PC-3 (cell line): ENCODE measurements around the gene CPD. TPM values are rescaled to one million over a fixed set of nuclear protein-coding genes. Genes with fewer than 3 reads are reported as not detected.

ENCODE experiments used
- ATAC-seq: fragments of 200-7000 bp; cut with Tn5 transposase; 2 replicates; pipeline ENCODE4 v1.9.1; 2020; ENCODE audit warnings: mild to moderate bottlenecking, moderate library complexity
- BruUV-seq: library from RNA; stranded (reverse); fragments of 400-500 nt; replicated peaks from 2 replicates; lab custom pipeline; 2021; lab: Mats Ljungman, UMichigan
- CTCF ChIA-PET: fragments of 300-600 bp; sonication (Branson Sonifier 250); formaldehyde crosslinking; loops from one replicate; lab custom pipeline; 2022; ENCODE audit warnings: antibody characterized with exemption; lab: Charles Lee
- POLR2A ChIA-PET: fragments of 300-600 bp; sonication (Branson Sonifier 250); formaldehyde crosslinking; loops from one replicate; lab custom pipeline; 2022; ENCODE audit warnings: antibody characterized with exemption; ENCODE audit not compliant: unreplicated experiment; lab: Charles Lee
- DNase-seq: peaks from one replicate; pipeline ENCODE4 v3.0.0-alpha.2; 2015
- H2AFZ ChIP-seq: fragments of 300-600 bp; sonication (generic); 2 replicates; pipeline ENCODE4 v1.6.0; 2016; ENCODE audit warnings: antibody characterized with exemption, low read length
- H3F3A ChIP-seq: fragments of 300-600 bp; sonication (generic); one replicate; pipeline ENCODE4 v1.6.0; 2017; ENCODE audit warnings: antibody characterized with exemption, low read length, control low read depth, mild to moderate bottlenecking; ENCODE audit not compliant: unreplicated experiment
- H3K27ac ChIP-seq: fragments of 300-600 bp; sonication (generic); 2 replicates; pipeline ENCODE4 v1.5.1; 2016; ENCODE audit warnings: mild to moderate bottlenecking, low read length
- H3K27me3 ChIP-seq: fragments of 300-600 bp; sonication (generic); 2 replicates; pipeline ENCODE4 v1.6.1; 2016; ENCODE audit warnings: low read length, mixed read lengths
- H3K36me3 ChIP-seq: fragments of 300-600 bp; sonication (generic); 2 replicates; pipeline ENCODE4 v1.6.1; 2016; ENCODE audit warnings: low read depth, mixed run types, low read length, mixed read lengths
- H3K4me1 ChIP-seq: fragments of 300-600 bp; sonication (generic); 2 replicates; pipeline ENCODE4 v1.5.1; 2016; ENCODE audit warnings: low read length; ENCODE audit not compliant: insufficient read depth
- H3K4me2 ChIP-seq: fragments of 300-600 bp; sonication (generic); 2 replicates; pipeline ENCODE4 v1.6.0; 2016; ENCODE audit warnings: low read length
- H3K4me3 ChIP-seq: fragments of 300-600 bp; sonication (generic); 2 replicates; pipeline ENCODE4 v1.5.1; 2016; ENCODE audit warnings: mild to moderate bottlenecking, low read length, mixed read lengths
- H3K79me2 ChIP-seq: fragments of 300-600 bp; sonication (generic); 2 replicates; pipeline ENCODE4 v1.6.1; 2017; ENCODE audit warnings: low read length, mixed read lengths
- H3K9ac ChIP-seq: fragments of 300-600 bp; sonication (generic); 2 replicates; pipeline ENCODE4 v1.6.0; 2016; ENCODE audit warnings: mild to moderate bottlenecking, low read length
- H3K9me2 ChIP-seq: fragments of 300-600 bp; sonication (generic); replicated peaks from 2 replicates; pipeline ENCODE4 v1.6.1; 2016; ENCODE audit warnings: mixed run types, low read length, mixed read lengths
- H3K9me3 ChIP-seq: fragments of 300-600 bp; sonication (generic); 2 replicates; pipeline ENCODE4 v1.6.1; 2016; ENCODE audit warnings: low read length, mixed read lengths
- H4K20me1 ChIP-seq: fragments of 300-600 bp; sonication (generic); 2 replicates; pipeline ENCODE4 v1.6.1; 2016; ENCODE audit warnings: low read length, mixed read lengths
- EZH2 ChIP-seq: fragments of 300-600 bp; sonication (generic); IDR thresholded peaks from one replicate; pipeline ENCODE4 v1.6.1; 2017; ENCODE audit warnings: antibody characterized with exemption, mild to moderate bottlenecking, low read length; ENCODE audit not compliant: unreplicated experiment
- EZH2phosphoT487 ChIP-seq: fragments of 300-600 bp; sonication (generic); IDR thresholded peaks from 2 replicates; pipeline ENCODE4 v1.6.1; 2018; ENCODE audit warnings: mild to moderate bottlenecking, antibody characterized with exemption, low read length, borderline replicate concordance
- intact Hi-C: fragments of 100-400 bp; cut with micrococcal nuclease; formaldehyde crosslinking; loops from 2 replicates; pipeline ENCODE4 v1.9.0; 2023
- total RNA-seq: library from RNA; depleted of rRNA; stranded (reverse); fragments of >200 nt; gene quantifications from 2 replicates; pipeline ENCODE4 v1.2.3, GENCODE V29; 2014
- TF ChIP-seq, protein P1 (sequence below): fragments of 300-600 bp; sonication (generic); conservative IDR thresholded peaks from 2 replicates; pipeline ENCODE4 v1.5.1; 2017; ENCODE audit warnings: antibody characterized with exemption, low read depth, mild to moderate bottlenecking, low read length

Gene CPD
- total RNA-seq, 1 experiment from 2014 or later = 30.9 TPM

DNA sequence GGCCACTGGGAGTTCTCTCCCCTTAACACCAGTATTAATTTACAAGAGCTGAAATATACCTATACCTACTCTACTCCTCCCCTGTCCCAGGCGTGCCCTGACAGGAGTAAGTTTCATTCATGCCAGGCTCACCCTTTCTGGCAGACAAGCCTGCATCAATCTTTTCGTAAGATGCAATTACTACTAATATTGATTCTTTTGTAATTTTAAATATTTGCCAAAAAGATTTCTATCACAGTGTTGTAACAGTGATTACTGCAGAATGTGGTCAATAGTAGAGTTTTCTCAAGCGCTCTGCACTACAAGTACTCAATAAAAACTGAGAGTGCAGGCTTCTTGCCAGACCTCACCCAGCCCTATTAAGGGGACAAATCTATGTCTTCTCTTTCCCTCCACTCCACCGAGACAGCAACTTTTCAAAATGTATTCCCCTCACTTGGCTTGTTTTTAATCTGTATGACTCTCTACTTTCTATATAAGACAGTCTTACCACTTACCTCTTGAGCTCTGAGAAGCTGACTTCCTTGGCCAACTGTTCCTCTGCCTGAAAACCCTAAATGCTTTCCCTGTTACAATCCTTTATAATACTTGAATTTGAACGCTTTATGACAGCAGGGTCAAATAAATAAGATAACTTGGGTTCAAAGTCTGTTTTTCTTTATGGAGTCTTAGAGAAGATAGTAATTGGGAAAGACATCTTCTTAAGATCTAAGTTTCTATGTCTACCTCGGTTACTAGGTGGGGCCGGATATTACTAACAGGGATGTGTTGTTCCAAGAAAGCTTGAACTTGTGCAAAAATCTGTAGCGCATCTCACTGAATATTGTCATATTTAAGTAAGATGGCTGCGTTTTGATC, 45.0 kb upstream of the CPD start, which contains the start of gene TMIGD1:
TMIGD1 (minus strand) TSS at position 555 of the 858 bp plus-strand sequence. CDS start 1,924 bp downstream, outside the sequence.
- Histone ChIP-seq H3K27ac (no peak within 1 kb of the TSS), H3K79me2 (no peaks in the 10 kb centered on the region), H3K9me2 (no peaks in the 10 kb centered on the region), H3K9ac (no peak within 1 kb of the TSS), H3K27me3 (no peaks in the 10 kb centered on the region), H3K4me3 (no peak within 1 kb of the TSS), H2AFZ (no peak within 1 kb of the TSS), H3F3A (no peaks in the 10 kb centered on the region), H4K20me1 (no peaks in the 10 kb centered on the region), H3K4me1 (peaks cover 8% of the 10 kb centered on the region), H3K9me3 (no peaks in the 10 kb centered on the region), H3K36me3 (no peaks in the 10 kb centered on the region; the same call in 1 of the 2 replicates), H3K4me2 (no peak within 1 kb of the TSS)
- DNase-seq (no peak), ATAC-seq (no peak)
- ChIA-PET POLR2A (no interaction called here), CTCF (no interaction called here)
- intact Hi-C loops = no loop called here
- BruUV-seq = no TSS peak
- TF ChIP-seq, protein P1, sequence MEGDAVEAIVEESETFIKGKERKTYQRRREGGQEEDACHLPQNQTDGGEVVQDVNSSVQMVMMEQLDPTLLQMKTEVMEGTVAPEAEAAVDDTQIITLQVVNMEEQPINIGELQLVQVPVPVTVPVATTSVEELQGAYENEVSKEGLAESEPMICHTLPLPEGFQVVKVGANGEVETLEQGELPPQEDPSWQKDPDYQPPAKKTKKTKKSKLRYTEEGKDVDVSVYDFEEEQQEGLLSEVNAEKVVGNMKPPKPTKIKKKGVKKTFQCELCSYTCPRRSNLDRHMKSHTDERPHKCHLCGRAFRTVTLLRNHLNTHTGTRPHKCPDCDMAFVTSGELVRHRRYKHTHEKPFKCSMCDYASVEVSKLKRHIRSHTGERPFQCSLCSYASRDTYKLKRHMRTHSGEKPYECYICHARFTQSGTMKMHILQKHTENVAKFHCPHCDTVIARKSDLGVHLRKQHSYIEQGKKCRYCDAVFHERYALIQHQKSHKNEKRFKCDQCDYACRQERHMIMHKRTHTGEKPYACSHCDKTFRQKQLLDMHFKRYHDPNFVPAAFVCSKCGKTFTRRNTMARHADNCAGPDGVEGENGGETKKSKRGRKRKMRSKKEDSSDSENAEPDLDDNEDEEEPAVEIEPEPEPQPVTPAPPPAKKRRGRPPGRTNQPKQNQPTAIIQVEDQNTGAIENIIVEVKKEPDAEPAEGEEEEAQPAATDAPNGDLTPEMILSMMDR = no peak
- no peak for TF ChIP-seq EZH2
- TF ChIP-seq EZH2phosphoT487 = no peak

DNA sequence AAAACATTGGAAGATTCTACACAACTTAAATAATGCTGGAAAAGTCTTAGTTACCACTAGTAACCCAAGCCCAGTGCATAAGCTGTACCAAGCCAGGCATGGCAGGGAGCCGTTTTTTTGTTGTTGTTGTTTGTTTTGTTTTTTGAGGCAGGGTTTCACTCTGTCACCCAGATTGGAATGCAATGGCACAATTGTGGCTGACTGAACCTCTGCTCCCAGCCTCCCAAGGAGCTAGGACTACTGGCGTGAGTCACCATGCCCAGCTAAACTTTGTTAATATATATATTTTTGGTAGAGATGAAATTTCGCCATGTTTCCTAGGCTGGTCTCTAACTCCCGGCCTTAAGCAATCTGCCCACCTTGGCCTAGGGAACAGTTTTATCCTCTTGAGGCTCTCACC, 44.3 kb upstream of the CPD start:
- no peak overlapping the region for H2AFZ ChIP-seq
- no peaks in the 10 kb centered on the region for H3K9me3 ChIP-seq
- no TSS peak for BruUV-seq
- H3K9ac ChIP-seq = no peak overlapping the region
- TF ChIP-seq, protein P1 = no peak
- TF ChIP-seq EZH2 = no peak
- no peak for TF ChIP-seq EZH2phosphoT487
- H3K4me3 ChIP-seq = no peak overlapping the region
- DNase-seq = no peak
- ATAC-seq = no peak
- H3K4me2 ChIP-seq = no peak overlapping the region
- no peaks in the 10 kb centered on the region for H3K27me3 ChIP-seq
- H3K36me3 ChIP-seq = no peaks in the 10 kb centered on the region; the same call in 1 of the 2 replicates
- intact Hi-C loops = no loop called here
- H3K4me1 ChIP-seq = peaks cover 8% of the 10 kb centered on the region
- no peaks in the 10 kb centered on the region for H3K79me2 ChIP-seq
- no peaks in the 10 kb centered on the region for H4K20me1 ChIP-seq
- no peak overlapping the region for H3K27ac ChIP-seq
- ChIA-PET CTCF (no interaction called here), POLR2A (no interaction called here)
- H3F3A ChIP-seq = no peaks in the 10 kb centered on the region
- no peaks in the 10 kb centered on the region for H3K9me2 ChIP-seq
